GM19193 (cell line): ENCODE measurements around the gene WBP11.

Experiments
- POLR2A ChIP-seq: IDR thresholded peaks from 4 replicates; pipeline ENCODE4 v1.6.1; 2011; ENCODE audit not compliant: insufficient read depth, insufficient read length; ENCODE audit errors: extremely low read depth

The WBP11 gene

GRCh38 chr12:14769466-14769968 is 33.8 kb downstream of the WBP11 start:
- TF ChIP-seq POLR2A, result no peak

GRCh38 chr12:14768823-14769405 is 34.4 kb downstream of the WBP11 start:
- TF ChIP-seq POLR2A, result no peak

- no peak for TF ChIP-seq POLR2A
Measured at GRCh38 chr12:14767617-14768016, 35.7 kb downstream of the WBP11 start.

GRCh38 chr12:14766649-14767215 is 36.5 kb downstream of the WBP11 start:
- TF ChIP-seq POLR2A, result no peak

GRCh38 chr12:14765398-14765797 is 37.9 kb downstream of the WBP11 start:
- no peak for TF ChIP-seq POLR2A

GRCh38 chr12:14756334-14757143 is 46.7 kb downstream of the WBP11 start:
- TF ChIP-seq POLR2A, result no peak

GRCh38 chr12:14751986-14752385 is 51.3 kb downstream of the WBP11 start:
- TF ChIP-seq POLR2A, result no peak

- TF ChIP-seq POLR2A, result no peak
Measured at GRCh38 chr12:14743061-14743460, 60.2 kb downstream of the WBP11 start.

GRCh38 chr12:14741942-14742341 is 61.3 kb downstream of the WBP11 start:
- no peak for TF ChIP-seq POLR2A

GRCh38 chr12:14741153-14741552 is 62.1 kb downstream of the WBP11 start:
- TF ChIP-seq POLR2A, result no peak
